NCI-H2107 treated with DMSO at 0.1 percent for 48 hours (cell line): ENCODE data around the gene SDR42E1.

ENCODE experiments used
- DNase-seq: peaks from one replicate; lab custom pipeline; 2025; ENCODE audit not compliant: unreplicated experiment; lab: John Stamatoyannopoulos, UW

SDR42E1 gene, protein sequence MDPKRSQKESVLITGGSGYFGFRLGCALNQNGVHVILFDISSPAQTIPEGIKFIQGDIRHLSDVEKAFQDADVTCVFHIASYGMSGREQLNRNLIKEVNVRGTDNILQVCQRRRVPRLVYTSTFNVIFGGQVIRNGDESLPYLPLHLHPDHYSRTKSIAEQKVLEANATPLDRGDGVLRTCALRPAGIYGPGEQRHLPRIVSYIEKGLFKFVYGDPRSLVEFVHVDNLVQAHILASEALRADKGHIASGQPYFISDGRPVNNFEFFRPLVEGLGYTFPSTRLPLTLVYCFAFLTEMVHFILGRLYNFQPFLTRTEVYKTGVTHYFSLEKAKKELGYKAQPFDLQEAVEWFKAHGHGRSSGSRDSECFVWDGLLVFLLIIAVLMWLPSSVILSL

DNA sequence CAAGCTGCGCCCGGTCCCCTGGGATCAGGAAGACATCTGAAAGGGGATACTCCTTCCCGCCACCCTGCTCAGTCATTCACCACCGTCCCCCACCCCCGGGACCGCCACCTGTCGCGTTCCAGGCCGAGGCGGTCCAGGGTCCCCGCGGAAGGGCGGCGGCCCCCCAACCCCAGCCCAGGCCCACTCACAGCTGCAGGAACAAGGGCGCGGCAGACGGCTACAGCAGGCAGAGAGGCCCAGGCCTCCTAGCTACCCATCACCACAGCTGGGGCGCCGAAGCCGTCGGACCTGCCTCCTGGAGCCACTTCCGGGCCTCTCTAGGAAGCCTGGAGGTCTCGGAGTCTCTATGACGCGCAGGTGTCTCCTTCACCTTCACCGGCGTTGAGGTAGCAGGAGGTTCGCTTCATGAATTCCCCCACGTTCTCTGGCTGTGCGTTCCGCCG, at the start of gene SDR42E1:
Gene SDR42E1 (minus strand): TSS at position 272 of the 443 bp plus-strand sequence. CDS start 10,612 bp downstream, outside the sequence.
- peak; percentile 51 for DNase-seq

DNA sequence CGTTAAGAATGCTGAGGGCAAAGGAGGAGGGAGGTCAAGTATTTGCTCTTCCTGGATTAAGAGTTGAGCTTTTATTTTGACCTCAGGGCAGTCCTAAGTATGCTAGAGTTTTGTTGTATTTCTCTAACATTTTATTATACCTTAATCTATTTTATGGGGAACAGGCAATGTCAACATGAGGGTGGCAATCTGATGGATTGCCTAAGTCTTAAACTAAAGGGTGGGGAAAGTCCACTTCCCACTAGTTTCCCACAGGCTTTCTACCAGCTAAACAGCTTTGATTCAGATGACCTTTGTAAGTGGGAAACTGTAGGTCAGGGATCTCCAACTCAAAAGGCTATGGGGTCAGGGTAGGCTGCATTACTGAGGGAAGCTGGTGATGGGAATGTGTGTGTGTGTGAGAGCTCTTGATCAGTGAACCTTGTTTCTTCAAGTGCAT, 48.7 kb upstream of the SDR42E1 start:
- DNase-seq = no peak

DNA sequence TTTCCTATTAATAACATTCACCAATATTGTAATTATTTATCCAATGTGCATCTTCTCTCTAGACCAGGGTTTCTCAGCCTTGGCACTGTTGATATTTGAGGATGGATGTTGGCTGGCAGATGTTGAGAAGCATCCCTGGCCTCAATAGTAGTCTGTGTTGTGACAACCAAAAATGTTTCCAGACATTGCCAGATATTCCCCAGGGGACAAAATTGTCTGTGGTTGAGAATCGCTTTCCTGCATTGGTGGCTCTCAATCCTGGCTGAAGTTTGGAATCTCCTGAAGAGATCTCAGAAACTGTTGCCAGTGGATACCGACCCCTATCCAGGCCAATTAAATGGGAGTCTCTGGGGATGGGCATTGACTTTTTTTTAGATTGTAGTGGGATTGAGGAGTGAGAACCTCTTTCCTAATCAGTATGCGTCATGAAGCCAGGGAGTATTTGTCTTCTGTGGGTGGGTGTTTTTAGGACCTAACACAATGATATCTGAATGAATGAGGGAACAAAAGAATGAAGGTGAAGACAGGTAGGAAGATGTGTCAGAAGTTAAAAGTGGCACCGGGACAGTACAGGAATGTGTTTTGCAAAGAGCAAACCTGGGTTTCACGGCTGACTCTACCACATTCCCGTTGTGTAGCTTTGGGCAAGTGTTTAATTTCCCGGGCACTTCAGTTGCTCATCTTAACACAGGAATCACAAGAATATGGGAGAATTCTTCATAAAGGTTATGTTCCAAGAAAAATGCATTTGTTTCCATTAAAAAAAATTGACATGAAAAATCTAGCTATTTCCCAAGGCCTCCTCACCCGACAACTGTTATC, 48.1 kb upstream of the SDR42E1 start:
- no peak for DNase-seq

DNA sequence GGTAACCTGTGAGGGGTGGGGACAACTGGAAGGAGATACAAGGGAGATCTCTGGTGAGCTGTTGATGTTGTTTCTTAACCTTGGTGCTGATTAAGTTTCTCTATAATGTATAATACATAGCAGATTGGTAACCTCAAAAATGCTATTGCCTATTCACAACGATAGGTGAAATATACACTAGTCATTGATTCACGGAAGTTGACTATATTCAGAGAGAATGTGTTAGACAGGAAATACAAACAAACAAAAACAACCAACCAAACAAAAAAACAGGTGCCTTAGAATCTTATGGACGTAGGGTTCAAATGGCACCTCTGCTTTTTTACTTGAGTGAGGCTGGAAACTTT, 45.3 kb upstream of the SDR42E1 start:
- no peak for DNase-seq

DNA sequence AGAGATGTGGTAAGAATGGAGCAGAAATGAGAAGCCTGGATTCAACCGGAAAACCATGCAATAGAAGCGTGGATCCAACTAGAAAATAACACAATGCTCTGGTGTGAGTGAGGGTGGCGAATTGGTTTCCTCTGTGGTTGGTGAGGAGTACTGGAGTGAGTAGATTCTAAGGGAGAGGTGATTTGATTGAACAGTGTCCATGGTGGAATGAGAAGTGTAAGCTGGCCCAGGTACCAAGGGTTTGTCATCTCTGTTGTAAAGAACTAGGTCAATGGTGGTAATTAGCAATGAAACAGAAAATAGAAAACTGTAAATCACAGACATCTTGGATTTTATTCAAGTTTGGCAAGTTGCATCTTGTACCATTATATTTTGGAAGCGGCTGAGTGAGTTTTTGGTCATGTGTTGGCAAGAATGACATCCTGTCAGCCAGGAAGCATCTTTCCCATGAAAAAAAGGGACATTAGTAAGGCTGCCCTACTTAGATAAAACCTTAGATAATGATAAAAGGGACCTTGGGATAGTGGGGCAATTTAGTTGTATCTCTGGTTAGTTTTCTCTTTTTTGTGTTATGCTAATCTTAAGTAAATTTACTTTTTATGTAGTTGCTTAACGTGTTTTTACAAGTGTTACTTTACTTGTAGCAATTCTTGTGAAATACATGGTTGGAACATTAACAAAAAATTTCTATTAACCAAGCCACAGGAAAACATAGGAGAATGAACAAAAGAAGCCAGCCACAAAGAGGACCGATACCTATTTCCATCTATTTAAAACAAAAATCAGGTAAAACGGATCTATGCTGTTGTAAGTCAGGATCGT, 44.7 kb upstream of the SDR42E1 start:
- DNase-seq = no peak

DNA sequence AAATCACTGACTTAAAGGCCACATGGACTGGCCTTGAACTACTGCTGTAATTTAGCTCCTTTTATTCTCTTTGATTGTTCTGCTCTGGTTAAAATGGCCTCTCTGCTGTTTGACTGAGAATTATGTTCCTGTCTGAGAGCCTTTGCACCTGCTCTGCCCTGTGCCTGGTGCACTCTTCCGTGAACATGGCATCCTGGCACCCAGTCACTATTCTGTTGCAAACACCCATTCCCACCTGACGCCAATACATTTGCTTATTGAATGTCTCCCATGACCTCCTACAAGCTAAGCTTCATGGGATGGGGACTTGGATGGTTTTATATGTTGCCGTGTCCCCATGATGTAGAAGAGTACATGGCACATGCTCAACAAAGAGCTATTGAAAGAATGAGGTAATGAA, 43.8 kb upstream of the SDR42E1 start:
- DNase-seq = no peak

DNA sequence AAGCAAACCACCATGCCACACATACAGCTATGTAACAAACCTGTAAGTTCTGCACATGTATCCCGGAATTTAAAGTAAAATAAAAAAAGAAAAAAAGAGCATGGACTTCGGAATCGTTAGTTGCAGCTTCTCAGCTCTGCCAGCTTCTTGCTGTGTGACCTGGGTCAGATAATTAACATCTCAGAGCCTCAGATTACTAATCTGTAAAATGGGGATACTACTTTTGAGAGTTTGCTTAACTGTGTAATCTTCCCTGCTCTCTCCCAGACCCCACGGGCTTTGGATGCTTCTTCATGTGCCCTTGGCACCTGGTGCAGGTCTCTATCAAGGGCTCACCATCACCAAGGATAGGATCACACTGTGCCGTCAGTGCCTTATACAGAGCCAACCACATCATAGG, 40.4 kb upstream of the SDR42E1 start:
- DNase-seq = no peak

DNA sequence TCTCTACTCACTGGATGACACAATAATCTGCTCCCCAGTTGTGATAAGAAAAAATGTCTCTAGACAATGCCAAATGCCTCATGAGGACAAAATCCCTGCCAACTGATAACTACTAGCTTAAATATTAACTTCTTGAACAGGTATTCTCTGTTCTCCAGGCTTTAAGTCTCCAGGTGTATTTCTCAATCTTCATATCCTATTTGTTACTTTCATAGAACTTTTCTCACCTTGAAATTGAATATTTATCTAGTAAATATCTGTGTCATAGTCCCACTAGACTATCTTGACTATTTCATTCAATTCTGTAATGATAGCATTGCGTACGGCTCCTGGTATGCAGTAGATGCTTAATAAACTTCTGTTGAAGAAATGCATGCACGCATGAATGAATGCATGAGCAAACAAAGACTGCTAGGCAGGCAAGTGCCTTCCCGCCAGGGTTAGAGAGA, 39.7 kb upstream of the SDR42E1 start:
- DNase-seq = no peak

DNA sequence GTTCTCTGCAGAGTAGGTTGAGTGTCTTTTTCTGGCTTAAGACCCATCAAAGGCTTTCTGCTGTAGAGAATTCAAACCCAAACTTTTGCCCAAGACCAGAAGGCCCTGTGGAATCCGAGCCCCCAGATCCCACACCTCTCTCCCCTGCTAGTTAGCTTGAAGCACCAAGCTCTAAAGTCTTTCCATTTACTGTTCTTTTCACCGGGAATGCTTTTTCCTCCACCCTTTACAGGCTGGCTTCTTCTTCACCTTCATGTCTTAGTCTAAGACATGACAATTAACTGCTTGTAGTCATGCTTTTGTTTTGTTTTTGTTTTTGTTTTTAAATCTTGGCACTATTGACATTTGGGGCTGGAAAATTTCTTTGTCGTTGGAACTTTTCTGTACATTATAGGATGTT, 39.2 kb upstream of the SDR42E1 start:
- DNase-seq = no peak

DNA sequence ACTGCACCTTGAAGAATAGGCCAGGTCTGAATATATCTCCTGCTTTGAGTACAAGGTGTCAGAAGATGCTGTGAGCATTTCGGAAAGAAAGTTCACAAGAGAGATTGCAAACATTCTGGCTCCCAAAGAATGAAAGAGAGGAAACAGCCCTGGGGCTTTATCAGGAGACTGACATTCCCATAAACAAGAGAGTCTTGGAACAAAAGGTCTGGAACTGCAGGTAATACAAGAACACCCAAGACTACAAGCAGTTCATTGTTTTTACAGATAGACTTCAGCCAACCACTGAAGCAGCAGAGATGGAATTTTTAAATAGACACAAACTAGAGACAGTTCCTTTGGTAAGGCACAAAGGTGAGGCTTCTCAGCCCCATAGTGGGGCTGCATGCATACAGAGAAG, 38.2 kb upstream of the SDR42E1 start:
- DNase-seq = no peak

DNA sequence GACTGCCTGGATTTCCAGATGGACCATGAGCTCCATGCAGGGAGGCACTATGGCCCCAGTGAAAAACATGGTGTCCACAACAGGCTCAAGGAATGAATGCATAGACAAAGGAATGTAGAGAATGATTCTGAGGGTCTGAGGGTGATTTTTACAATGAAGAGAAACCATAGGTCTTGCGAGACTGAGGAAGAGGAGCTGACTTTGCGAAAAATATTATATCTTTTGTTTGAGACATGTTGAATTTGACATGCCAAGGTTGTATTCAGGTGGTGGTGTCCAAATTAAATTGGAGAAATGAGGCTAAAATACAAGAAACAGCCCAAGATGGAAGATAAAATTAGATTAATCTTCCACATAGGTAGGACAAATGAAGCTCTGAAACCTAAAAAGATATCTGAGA, 36.5 kb upstream of the SDR42E1 start:
- no peak for DNase-seq

DNA sequence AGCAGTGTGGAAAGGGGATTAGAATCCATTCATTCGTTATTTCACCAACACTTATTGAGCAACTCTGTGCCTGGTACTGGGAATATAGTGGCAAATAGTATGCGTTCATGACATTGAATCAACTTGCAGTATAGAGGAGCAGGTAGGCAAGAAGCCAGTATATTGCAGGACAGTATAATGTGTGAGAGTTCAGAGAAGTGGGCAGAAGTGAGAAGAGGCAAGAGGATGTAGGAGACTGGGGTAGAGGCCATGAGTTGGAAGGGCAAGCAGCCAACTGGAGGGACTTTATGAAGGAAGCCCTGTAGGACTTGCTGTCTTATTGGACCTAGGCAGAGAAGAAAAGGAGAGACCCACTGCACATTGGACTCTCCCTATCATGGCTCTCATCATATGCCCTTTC, 36.1 kb upstream of the SDR42E1 start:
- no peak for DNase-seq

DNA sequence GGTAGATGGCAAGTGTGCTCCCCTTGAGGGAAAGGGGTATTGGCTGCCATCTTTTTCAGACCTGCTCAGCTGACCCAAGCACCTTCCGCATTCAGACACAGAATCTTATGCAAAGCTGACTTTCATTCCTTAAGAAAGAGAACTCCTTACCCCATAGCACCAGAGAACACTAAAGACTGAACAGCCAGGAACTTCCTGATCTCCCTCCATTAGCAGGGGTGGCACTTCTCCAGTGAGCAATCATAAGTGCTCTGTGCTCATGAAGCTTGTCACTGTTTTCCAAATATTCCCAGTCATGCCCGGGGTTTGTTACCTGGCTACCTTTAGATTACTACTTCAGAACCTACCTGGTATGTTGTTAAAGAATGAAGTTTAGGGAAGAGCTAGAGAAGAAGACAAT, 35.7 kb upstream of the SDR42E1 start:
- DNase-seq = no peak

DNA sequence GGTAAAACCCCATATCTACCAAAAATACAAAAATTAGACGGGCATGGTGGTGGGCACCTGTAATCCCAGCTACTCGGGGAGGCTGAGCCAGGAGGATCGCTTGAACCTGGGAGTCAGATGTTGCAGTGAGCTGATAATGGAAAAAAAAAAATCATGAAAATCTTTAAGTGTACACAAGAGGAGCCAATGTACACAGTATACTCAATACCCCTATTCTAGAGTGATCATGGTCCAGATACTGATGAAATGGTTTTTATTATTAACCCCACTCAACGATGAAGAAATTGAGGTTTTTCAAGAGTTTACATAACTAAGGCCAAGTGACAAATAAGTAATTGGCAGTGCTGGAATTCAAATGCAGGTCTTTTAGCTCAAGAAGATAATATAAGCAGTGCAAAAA, 35.3 kb upstream of the SDR42E1 start:
- no peak for DNase-seq

DNA sequence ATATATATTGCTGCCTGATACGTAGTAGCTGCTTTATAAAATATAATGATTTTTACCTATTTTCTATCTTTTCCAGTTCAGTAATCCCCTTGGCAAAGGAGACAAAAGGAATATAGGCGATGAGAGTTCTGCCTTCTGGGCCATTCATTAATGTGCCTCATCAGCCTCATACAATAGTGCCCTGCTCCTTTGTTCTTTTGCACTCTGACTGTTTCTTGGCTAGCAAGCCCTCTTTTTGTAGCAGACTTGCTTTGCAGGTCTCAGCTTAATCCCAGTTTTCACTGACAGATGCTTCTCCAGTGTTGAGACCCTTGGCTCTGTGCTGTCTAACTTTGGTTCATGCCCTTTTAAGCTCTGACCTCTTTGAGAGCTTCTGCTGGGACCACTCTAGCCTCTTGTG, 34.2 kb upstream of the SDR42E1 start:
- DNase-seq = no peak

DNA sequence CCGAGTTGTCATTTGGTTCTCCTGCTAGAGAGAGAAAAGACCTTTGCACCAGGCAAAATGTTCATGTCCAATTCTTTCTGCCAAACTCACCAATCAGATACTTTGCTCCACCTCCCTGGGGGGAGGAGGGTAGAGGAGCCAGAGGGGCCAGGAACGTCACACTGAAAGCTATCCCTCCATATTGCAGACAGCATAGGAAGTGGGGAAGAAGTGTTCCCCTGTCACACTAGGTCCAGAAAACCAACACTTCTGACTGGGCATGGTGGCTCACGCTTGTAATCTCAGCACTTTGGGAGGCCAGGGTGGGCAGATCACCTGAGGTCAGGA, 33.3 kb upstream of the SDR42E1 start:
- DNase-seq = no peak

DNA sequence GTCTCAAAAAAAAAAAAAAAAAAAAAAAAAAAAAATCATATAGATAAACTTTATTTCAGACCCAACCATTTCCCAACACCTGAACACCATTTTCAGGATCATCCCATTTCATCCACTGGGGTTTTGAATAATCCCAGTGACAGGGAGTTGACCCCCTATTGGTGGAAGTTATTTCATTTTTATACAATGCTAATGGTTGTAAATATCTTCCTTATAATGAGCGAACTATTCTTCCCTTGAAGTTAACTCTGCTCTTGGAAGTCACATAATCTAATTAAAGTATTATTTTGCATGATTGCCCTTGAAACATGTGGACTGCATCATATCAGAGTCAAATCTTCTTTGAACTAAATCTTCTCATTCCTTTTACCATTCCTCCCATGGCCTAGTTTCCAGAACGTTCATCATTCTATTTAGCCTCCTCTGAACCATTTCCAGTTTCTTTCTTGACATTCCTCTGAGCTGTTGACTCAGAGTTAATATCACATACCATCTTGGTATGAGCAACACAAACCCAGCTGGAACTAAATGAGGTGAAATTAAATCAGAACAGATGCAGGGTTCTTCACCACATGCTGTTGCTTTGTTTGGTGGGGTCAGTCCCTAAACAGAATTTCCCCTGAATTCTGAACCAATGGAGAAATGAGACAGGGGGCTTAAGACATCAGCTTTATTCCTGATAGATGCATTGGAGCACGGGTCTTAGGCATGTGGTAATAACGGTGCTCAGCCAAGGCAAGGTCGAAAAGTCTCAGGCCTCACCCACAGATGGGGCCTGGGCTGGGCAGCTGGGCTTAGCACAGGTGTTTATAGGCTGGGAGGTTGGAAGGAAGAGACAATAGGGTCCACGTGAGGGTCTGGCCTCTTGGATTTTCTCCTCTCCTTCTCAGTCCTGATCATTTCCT, 32.7 kb upstream of the SDR42E1 start:
- no peak for DNase-seq

DNA sequence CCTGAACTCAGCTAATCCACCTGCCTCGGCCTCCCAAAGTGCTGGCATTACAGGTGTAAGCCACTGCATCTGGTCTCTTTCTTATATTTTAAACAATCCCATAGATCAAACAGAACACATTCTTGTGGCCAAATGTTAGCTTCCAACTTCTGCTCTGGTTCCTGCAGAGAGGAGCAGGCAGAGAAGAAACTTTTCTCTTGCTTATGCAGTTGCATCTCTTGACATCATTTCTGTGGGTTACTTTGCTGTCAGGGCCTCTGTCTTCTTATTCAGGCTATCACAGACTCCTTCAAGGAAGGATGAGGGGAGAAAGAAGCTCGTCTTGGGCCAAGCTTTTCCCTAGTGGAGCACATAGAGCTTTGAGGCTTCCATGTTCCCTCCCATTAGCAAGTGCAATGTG, 31.6 kb upstream of the SDR42E1 start:
- DNase-seq = no peak

DNA sequence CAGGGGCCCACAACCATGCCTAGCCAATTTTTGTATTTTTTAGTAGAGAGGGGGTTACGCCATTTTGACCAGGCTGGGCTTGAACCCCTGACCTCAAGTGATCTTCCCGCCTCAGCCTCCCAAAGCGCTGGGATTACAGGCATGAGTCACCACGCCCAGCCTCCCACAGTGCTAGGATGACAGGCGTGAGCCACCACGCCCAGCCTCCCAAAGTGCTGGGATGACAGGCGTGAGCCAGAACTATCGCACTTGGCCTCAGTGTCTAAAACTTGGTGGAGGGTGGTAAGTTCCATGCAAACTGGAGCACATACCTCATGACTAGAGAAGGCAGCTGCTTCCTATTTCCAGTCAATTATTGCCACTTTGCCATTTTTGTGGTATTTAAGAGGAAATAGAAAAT, 30.9 kb upstream of the SDR42E1 start:
- no peak for DNase-seq

DNA sequence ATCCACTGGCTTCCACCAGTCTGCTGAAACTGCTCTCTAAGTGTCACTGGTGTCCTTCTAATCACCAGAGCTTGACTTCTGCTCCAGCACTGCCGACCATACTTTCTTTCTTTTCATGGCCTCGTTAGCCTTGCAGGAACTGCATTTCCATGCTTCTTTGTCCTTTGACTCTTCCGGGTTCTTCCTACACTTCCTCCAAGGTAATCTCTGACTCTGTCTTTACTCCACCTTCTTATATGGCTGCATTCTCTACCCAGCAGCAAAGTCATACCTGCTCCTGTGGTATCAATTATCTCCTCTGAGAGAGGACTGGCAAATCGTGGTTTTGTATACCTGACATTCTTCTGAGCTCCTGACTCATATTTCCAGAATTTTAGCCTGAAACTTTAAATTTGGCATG, 30.3 kb upstream of the SDR42E1 start:
- no peak for DNase-seq

DNA sequence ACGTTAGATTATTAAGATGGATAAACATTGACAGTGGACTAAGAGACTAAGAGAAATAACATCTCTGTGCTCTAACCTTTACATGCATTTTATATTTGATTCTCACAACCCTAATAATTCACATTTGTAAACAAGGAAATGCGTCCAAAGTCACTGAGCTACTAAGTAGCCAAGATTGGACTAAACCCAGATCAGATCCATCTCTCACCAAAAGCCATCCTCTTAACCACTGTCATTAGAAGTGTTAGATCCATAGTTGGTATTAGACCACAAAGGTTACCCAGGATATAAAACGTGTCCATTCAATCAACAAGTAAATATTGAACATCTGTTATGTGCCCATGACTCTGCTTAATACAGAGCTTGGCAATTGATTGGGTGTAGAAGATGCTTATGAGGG, 29.0 kb upstream of the SDR42E1 start:
- no peak for DNase-seq
